SHP77 treated with DMSO at 0.1 percent for 48 hours (cell line): ENCODE data around the gene CASR.
"Not testable (repeated sequence)": the region's sequence is repeated elsewhere in the genome, so short reads cannot be mapped to it uniquely, and the experiment has no call there.

Source experiments
- DNase-seq: peaks from one replicate; lab custom pipeline; 2025; lab: John Stamatoyannopoulos, UW

The CASR gene, protein sequence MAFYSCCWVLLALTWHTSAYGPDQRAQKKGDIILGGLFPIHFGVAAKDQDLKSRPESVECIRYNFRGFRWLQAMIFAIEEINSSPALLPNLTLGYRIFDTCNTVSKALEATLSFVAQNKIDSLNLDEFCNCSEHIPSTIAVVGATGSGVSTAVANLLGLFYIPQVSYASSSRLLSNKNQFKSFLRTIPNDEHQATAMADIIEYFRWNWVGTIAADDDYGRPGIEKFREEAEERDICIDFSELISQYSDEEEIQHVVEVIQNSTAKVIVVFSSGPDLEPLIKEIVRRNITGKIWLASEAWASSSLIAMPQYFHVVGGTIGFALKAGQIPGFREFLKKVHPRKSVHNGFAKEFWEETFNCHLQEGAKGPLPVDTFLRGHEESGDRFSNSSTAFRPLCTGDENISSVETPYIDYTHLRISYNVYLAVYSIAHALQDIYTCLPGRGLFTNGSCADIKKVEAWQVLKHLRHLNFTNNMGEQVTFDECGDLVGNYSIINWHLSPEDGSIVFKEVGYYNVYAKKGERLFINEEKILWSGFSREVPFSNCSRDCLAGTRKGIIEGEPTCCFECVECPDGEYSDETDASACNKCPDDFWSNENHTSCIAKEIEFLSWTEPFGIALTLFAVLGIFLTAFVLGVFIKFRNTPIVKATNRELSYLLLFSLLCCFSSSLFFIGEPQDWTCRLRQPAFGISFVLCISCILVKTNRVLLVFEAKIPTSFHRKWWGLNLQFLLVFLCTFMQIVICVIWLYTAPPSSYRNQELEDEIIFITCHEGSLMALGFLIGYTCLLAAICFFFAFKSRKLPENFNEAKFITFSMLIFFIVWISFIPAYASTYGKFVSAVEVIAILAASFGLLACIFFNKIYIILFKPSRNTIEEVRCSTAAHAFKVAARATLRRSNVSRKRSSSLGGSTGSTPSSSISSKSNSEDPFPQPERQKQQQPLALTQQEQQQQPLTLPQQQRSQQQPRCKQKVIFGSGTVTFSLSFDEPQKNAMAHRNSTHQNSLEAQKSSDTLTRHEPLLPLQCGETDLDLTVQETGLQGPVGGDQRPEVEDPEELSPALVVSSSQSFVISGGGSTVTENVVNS

DNA sequence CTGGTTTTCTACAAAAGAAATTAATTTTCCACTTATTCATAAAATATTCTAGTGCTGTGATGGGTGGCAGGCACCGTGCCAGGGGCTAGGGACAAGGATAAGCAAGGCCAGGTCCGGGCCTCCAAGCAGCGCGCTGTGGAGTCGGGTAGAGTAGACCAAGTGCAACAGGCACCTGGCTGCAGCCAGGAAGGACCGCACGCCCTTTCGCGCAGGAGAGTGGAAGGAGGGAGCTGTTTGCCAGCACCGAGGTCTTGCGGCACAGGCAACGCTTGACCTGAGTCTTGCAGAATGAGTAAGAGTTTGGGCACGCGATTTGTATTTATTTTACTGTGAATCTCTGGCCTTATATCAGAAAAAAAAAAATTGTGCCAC is at the start of gene CASR:
Gene CASR, plus strand, starts transcription at position 148 of the 372 bp plus-strand sequence. CDS start 70,522 bp downstream, outside the sequence.
- DNase-seq: no peak

DNA sequence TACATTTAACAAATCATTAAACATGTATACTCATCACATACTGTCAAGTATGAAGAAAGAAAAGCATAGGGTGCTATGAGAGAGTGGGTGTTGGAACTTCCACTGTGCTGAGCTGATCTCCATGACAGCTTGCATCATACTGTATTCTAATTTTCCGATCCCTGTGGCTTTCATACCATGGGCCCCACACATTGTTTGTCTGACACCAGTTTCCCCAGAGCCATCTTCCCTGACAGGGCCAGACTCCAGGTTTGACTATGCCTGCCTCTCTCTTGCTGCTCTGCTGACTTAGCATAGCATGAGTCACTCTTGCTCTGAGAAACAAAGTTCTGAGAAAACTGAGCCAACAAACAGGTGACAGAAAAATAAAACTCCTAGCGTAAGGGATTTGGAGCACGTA is 37.0 kb upstream of the CASR start:
- no peak for DNase-seq

GRCh38 chr3:122148941-122149627 is 34.4 kb upstream of the CASR start:
- no peak for DNase-seq

GRCh38 chr3:122151480-122151879 is 32.0 kb upstream of the CASR start:
- no peak for DNase-seq

- not testable (repeated sequence) for DNase-seq
Measured at GRCh38 chr3:122164983-122165382, 18.5 kb upstream of the CASR start.

DNA sequence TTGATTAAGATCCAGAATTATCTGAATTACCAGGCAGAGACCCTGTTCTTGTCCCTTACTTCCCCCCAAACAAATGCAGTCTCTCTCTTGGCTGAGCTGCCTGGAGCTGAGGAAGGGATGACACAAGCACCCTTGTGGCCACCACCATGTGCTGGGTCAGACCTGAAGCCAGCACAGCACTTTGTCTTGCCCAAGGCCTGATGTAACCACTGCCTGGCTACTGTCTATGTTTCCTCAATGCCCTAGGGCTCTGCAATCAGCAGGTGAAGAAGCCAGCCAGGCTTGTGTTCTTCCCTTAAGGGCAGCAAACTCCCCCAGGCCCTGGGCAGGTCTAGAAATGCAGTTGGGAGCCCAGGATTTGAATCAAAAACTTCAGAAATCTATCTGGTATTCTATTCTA is 15.8 kb upstream of the CASR start:
- no peak for DNase-seq

DNA sequence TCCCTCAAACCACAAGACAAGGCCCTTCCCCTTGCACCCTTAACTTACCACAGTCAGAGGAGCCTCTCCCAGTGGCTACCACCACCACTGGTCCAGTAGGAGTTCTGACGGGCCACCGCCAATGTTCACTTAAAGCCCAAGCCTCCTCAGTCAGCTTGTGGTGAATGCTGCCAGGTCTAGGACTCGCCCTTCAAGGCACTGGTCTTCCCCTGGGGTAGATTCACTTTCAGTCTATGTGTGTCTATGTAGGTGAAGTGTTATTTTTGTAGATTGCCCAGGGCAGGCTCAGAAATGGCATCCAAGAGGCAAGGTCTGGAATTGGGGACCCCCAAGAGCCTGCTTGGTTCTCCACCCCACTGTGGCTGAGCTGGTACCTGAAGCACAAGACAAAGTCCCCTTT is 15.4 kb upstream of the CASR start:
- no peak for DNase-seq

- no peak for DNase-seq
Measured at GRCh38 chr3:122169911-122170310, 13.6 kb upstream of the CASR start.

GRCh38 chr3:122171361-122171760 is 12.1 kb upstream of the CASR start:
- not testable (repeated sequence) for DNase-seq

DNA sequence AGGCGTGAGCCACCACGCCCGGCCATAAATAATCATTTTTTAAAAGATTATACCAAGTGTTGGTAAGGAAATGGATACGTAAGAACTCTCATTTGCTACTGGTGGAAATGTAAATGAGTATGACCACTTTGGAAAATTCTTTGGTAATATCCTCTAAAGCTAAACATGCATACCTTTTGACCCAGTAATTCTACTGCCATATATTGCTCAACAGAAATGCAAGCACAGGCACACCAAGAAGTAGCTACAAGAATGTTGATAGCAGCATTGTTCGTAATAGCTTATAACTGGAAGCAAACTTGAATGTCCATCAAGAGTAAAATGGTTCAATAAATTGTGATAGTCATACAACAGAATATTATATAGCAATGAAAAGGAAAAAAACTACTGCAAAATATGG is 4.8 kb upstream of the CASR start:
- DNase-seq: no peak

- DNase-seq: no peak
Measured at GRCh38 chr3:122183893-122184590, 574 bp downstream of the CASR start.

- DNase-seq: no peak
Measured at GRCh38 chr3:122184591-122184929, 1.1 kb downstream of the CASR start.

DNA sequence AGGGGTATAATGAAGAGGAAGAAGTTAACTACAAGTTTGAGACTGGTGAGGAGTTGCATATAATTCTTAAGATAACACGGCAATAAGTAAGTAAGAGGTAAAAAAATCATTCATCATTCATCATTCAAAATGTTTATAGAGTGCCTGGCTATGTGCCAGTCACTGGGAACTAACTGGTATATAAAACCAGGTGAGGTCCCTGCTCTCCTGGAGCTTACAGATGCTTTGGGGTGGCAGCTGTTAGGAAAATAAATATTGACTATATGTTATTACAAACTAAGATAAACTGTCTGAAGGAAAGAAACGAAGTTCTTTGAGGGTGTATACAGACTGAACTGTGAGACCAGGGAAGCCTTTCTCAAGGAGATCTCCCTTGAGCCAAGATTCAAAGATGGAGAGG is 2.9 kb downstream of the CASR start:
- DNase-seq: no peak

DNA sequence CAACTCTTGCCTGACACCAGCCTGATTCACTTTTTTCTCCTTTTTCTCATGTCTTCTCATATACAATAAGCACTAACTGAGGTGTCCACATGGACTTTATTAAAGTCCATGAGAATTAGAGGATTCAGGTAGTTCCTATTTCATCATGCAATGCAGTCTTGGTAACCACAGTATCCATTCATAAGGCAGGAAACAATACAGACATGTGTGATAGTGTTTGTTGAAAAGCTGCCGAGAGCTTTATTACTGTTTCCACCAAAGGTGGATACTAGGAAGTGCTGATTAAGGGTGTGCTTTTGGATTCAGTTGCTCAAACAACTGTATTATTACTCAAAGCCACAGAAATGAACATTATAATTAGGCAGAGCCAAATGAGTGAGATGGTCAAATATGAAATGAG is 5.3 kb downstream of the CASR start:
- DNase-seq: no peak

DNA sequence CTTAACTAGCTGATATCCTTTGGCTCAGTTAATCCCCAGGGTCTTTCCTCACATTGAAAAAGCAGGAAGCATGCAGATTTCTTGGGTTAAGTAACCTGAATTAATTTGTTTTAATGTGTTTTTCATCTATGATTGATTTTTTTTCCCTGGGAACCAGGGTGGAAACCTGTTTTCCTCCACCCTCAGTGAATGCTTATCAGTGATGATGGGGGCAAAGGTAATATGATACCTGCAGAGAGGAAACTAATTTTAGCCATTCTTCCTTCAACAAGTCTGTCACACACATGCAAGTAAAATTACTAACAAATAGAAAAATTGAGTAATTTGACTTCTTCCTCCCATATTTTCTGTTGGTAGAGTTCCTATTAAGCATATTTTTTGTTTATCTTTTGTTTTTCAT is 5.9 kb downstream of the CASR start:
- no peak for DNase-seq

DNA sequence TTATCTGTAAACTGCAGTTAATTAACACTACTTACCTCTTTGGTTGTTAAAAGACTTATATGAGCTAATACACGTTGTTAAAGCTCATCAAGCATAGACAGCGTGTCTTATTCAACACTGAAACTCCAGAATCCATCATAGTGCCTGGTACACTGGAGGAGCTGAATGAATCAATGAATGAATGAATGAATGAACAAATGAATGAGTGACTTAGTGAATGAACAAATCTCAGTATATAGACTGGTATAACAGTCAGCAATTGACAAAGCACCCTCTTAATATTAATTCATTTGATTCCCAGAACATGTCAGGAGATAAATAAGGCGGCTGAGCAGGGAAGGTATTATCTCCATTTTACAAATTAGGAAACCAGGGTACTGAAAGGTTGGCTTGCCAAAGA is 7.1 kb downstream of the CASR start:
- DNase-seq: no peak

- DNase-seq: no peak
Measured at GRCh38 chr3:122198966-122199365, 15.5 kb downstream of the CASR start.

GRCh38 chr3:122199552-122199951 is 16.1 kb downstream of the CASR start:
- DNase-seq: no peak

- no peak for DNase-seq
Measured at GRCh38 chr3:122200661-122201060, 17.2 kb downstream of the CASR start.

- not testable (repeated sequence) for DNase-seq
Measured at GRCh38 chr3:122201476-122201875, 18.0 kb downstream of the CASR start.

DNA sequence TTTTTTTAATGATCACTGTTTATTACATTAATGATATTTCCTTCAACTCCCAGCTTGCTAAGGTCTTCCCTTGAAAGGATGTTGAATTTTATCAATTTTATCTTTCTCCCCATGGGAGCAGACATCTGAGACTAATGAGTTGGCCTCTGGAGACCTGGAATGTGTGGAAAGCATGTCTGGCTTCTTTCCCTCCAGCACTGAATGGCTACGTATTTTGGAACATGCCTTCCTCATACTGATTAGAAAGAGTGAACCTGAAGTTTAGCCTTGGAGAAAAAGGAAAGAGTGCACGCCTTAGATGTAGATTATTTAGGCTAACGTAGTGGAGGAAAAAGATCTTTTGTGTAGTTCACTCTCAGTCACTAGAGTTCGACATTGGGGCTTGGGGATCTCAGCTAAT is 25.1 kb downstream of the CASR start:
- no peak for DNase-seq

DNA sequence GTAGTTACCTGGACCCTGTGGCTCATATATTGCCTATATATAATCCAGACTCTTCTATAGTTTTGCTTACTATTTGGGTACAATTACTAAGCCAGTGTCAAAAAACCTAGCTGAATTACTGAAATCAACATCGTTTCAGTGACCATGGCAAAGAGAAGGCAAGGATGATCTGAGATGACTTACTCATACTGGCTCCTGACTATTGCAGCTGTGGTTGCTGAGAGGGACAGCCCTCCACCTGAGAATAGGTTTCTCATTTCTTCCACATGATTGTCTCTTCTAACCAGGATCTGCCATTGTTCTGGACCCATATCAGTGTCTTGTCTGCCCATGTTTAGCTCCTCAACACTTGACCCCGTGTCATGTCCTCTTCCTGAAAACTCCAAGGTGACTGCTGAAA is 30.2 kb downstream of the CASR start:
- DNase-seq: no peak
